Stimulated activated CD8-positive, alpha-beta memory T cell treated with anti-CD3 and anti-CD28 coated beads, Interleukin-4, amount 100 ng/mL, for 48 hours (primary cell): Measurements from ENCODE around the gene RIN1.
"Not testable (repeated sequence)": the region's sequence is repeated elsewhere in the genome, so short reads cannot be mapped to it uniquely, and the experiment has no call there.

Experiments used
- DNase-seq: peaks from one replicate; pipeline ENCODE4 v3.0.0-alpha.2; 2020

RIN1 gene, protein sequence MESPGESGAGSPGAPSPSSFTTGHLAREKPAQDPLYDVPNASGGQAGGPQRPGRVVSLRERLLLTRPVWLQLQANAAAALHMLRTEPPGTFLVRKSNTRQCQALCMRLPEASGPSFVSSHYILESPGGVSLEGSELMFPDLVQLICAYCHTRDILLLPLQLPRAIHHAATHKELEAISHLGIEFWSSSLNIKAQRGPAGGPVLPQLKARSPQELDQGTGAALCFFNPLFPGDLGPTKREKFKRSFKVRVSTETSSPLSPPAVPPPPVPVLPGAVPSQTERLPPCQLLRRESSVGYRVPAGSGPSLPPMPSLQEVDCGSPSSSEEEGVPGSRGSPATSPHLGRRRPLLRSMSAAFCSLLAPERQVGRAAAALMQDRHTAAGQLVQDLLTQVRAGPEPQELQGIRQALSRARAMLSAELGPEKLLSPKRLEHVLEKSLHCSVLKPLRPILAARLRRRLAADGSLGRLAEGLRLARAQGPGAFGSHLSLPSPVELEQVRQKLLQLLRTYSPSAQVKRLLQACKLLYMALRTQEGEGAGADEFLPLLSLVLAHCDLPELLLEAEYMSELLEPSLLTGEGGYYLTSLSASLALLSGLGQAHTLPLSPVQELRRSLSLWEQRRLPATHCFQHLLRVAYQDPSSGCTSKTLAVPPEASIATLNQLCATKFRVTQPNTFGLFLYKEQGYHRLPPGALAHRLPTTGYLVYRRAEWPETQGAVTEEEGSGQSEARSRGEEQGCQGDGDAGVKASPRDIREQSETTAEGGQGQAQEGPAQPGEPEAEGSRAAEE

DNA sequence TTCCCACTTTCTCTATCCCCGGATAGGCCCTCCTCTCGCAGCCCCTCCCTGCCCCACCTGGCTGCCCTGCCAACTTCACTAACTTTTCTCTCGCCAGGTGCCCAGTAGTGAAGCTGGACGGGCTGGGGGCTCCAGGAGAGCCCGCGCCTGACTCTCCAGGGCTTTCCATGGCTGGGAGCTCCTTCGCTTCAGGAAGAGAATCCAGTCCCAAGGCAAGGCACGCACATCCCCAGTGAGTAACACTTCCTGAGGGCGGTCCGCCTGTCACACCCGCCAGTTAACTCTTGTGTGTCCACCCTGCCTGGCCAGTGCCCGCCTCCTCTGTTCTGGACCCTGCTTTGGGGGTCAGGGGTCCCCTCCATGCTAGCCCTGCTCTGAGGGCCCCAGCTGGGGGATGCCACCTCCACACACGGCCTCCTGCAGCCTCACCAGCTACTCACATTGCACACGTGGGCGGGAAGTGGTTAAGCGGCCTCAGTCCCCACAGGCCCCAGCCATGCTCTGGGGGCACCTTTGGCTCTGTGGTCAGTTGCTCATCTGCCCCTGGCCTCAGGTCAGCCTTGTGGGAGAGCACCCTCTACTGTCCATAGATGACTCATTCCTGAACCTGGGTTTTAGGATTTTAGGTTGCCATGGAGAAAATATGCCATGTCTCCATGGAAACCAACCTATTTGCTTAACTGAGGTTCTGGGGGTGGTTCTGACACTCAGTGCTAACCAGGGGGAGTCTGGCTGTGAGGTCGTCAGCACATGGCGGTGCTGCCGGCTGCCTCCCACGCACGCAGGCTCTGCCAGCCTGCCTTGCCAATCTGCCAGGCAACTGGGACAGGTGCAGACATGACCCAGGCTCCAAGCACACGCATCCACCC is at the start of gene RIN1:
Gene RIN1 (minus strand): TSS at position 201 of the 869 bp plus-strand sequence. CDS start 32 bp downstream, at position 169.
- DNase-seq: peak; percentile 83

DNA sequence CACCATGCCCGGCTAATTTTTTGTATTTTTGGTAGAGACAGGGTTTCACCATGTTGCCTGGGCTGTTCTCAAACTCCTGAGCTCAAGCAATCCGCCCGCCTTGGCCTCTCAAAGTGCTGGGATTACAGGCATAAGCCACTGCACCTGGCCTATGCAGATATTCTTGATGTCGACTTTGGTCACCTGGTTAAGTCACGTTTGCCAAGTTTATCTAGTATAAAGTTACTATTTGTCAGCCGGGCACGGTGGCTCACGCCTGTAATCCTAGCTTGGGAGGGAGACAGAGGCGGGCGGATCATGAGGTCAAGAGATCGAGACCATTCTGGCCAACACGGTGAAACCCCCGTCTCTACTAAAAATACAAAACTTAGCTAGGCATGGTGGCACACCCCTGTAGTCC is 48.1 kb upstream of the RIN1 start:
- DNase-seq: not testable (repeated sequence)

DNA sequence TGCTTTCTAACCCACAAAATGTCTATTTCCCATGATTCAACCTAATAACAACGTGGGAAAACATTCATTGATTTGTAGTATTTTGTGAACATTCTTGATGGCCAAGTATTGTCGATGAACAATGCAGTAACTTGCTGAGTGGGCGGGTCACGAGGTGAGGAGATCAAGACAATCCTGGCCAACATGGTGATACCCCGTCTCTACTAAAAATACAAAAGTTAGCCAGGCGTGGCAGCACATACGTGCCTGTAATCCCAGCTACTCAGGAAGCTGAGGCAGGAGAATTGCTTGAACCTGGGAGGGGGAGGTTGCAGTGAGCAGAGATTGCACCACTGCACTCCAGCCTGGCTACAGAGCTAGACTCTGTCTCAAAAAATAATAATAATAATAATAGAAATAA is 44.0 kb upstream of the RIN1 start:
- DNase-seq: not testable (repeated sequence)

DNA sequence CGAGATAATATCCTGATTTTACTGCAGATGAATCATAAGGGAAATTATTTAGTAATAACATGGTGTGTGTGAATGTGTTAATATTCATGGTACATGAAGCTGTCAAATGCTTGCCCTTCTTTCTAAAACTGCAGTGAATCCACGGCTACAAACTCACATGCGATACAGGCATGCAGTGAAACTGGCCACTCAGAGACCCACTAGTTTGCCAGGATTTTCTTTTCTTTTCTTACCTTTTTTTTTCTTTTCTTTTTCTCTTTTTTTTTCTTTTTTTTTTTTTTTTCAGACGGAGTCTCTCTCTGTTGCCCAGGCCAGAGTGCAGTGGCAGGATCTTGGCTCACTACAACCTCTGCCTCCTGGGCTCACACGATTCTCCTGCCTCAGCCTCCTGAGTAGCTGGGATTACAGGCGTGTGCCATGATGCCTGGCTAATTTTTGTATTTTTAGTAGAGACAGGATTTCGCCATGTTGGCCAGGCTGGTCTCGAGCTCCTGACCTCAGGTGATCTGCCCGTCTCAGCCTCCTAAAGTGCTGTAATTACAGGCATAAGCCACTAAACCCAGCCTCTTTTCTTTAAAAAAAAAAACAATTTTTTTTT is 37.6 kb upstream of the RIN1 start:
- not testable (repeated sequence) for DNase-seq

DNA sequence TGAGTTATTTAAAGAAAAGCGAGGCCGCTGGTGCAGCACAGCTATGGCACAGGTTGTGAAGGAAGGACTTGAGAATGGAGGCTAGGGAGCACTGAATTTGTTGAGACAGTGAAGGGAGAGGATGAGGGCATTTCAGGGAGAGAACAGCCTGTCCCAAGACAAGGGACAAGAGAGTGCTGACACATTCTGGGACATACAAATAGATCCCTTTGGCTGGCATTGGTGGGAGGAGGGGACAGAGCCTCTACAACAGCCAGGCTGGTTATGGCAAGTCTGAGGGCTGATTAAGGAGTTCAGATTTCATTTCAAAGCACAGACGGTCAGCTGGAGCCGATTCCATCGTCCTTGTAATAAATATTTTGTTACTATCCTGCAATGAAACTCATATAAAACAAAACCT is 37.0 kb upstream of the RIN1 start:
- DNase-seq: no peak

DNA sequence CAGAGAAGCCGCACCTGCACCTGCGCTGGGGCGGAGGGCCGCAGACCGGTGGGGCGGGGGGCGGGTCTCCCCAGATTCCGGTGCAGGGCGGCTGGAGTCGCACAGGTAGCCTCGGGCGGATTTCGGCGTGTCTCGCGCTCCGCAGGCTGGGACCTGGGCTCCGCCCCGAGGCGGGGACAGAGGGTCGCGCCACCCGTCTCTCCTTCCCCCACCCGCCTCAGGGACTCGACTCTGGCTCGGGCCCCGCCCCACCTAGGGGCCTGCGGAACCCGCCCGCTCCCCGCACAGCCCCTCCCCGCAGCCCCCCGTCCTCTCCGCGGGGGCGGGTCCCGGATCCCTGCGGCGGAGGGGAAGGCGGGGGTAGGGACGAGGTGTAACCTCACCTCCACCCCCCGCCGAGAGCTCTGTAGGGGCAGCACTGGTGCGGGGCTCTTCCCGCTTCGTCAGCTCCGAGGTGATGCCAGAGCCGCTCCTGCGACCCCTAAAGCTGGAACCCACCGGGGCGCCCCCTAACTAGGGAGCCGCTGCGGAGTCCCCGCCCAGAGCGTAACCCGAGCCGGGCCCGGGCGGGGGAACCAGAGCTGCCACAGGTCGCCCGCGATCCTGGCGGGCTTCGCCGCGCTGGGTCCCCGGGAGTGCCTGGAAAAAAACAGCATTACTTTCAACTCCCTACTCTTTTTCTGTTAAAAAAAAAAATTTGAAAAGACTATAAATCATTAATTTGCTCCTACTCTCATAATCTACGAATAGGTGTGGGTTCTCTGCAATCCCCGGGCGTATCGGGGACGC is 35.6 kb upstream of the RIN1 start, which contains the start of gene SLC29A2:
Gene SLC29A2 (minus strand): TSS at position 134 of the 789 bp plus-strand sequence. CDS start 169 bp downstream, outside the sequence.
- peak; percentile 86 for DNase-seq

DNA sequence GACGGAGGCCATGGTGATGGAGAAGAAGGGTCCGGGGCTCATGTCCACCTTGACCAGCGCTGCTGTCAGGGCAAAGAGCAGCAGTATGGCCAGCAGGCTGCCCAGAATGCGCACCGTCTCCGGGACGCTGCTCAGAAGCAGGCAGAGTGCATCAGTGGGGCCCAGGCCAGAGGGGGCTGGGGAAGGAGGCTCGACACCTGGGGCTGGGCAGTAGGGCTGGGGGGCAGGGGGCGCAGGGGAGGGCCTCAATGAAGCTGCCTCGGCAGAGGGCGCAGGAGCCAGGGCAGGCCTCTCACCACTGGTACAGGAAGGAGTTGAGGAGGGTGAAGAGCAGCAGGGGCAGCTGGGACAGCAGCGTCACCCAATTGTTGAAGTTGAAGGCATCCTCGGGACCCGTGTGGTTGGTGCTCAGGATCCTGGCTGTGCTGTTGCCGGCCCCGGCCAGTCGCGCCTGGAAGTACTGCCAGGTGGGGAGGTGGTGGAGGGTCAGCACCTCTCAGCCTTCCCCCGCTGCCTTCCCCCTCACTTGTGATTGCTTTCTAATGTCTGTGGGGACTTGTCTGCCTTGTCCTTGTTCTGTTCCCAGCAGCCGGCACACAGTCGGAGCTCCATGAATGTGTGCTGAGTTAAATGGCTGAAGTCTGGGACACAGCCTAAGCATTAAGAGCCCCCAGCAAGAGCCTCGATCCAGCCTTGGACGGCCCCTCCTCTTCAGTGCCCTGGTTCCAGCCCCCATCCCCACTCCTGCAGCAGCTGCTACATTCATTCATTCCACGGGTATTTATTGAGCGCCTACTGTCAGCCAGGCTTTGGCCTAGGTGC is 33.0 kb upstream of the RIN1 start:
- no peak for DNase-seq

DNA sequence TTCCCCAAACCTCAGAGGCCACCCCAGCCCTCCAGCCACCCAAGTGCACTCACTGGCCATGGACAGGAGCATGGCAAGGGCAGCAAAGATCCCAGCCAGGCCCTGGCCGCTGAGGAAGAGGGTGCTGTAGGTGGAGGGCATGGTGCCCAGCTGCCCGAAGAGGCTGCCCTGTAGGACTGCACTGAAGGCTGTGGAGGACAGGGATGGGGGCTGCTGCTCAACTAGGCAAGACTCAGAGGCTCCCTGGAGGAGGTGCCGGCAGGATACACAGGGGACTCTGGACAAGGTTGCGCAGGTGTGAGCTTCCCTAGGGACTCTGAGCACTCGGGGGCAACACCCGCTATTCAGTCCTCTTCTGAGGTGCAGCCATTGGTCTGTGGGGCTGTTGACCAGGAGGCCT is 32.2 kb upstream of the RIN1 start:
- no peak for DNase-seq

DNA sequence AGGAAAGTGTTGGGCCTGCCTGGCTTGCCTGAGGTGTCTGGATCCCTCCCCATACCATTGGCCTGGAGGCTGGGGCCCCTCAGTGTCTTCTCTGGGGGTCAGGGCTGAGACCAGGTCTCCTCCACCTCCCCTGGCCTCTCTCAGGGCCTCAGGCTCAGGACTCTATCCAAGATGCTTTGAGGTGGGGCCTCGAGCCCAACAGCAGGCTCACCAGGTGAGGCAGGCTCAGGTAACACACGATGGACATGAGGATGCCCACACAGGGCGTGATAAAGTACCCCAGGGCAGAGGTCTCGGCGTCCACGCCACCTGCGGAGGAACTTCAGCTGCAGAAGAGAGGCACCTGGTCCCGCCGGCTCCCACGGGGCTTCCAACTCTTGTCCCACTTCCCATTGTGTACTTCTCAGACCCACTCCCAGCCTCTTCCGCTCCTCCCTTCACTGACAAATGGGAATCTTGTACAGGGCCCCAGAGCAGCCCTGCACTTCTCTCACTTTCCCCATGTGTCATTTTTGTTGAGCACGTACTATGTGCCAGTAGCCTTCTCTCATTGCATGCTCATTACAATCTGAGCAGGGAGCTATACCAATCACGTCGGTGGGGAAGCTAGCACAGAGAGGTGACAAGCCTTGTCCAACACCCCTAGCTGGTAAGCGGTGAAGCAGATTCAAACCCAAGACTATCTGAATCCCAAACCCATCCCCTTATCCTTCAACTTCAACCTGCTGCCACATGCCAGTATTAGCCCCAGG is 31.5 kb upstream of the RIN1 start:
- DNase-seq: no peak

DNA sequence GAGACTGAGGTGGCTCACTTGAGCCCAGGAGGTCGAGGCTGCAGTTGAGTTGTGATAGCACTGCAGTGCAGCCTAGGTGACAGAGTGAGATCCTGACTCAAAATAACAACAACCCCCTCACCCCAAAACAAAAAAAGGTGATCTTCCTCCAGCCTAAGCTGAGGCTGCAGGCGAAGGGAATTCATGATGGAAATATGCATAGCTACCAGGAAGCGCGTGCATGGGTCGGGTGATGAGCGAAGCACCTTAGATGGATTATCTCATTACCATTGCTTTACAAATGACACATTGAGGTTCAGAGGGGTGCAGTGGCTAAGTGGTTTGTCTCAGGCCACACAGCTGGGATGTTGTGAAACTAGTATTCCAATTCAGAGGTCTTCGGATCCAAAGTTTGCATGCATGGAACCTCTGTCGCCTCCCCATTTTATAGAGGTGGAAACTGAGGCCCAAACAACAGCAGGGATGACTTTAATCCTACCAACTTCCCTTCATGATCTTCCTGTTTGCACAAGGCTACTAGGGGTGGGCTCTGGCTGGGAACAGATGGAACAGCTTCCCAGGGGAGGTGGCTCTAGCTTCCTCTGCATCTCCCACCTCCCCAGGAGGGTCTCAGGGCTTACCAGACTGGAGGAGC is 30.7 kb upstream of the RIN1 start:
- DNase-seq: no peak

DNA sequence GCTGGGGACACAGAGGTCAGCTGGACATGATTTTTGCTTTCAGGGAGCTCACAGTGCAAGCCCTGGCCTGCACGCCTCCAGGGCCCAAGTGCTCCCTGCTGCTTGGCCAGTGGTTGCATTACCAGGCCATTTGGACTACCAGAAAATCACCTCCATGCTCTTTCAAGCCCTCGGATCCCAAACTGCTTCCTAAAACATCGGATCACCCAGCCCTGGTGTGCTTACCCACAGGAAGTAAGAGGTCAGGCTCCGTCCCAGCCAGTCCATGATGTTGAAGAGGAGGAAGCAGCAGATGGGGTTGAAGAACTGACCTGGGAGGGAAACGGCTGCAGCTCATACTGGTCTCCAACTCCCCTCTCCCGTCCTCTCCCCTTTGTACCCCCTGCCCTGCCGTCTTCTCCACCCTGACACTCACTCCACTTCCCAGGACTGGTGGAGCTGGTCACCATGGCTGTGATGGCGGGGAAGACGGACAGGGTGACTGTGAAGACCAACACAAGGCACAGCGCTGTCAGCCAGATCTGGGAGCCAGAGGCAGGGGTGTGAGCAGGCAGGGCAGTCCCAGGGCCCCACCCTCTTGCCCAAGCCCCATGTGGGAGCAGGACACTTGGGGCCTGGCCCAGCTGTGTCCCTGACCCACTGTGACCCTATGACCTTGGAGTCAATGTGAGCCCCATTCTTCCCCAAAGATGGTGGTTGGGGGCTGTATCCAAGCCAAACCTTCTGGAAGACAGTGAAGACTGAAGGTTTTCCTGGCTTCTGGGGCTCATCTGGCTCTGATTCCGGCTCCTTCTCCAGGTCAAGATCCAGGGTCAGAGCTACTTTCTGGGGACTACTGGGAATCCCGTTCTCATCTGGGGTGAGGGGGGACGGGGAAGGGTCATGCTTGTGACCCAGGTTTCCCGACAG is 29.7 kb upstream of the RIN1 start:
- no peak for DNase-seq

DNA sequence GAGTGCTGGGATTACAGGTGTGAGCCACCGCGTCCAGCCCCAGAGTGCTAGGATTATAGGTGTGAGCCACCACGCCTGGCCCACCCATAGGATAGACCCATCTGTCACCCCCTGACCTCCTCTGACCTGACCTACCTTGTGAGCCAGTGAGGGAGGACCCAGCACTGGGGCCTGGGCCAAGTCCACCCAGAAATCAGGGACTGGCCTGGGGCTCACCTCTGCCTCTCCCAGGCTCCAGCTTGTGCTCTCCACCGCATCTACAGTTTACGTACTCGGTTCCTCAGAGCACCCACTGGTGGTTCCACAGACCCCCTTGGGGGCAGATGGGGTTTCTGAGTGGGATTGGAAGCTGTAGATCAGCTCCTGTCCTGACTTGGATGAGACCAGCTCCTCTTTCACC is 28.9 kb upstream of the RIN1 start:
- no peak for DNase-seq

DNA sequence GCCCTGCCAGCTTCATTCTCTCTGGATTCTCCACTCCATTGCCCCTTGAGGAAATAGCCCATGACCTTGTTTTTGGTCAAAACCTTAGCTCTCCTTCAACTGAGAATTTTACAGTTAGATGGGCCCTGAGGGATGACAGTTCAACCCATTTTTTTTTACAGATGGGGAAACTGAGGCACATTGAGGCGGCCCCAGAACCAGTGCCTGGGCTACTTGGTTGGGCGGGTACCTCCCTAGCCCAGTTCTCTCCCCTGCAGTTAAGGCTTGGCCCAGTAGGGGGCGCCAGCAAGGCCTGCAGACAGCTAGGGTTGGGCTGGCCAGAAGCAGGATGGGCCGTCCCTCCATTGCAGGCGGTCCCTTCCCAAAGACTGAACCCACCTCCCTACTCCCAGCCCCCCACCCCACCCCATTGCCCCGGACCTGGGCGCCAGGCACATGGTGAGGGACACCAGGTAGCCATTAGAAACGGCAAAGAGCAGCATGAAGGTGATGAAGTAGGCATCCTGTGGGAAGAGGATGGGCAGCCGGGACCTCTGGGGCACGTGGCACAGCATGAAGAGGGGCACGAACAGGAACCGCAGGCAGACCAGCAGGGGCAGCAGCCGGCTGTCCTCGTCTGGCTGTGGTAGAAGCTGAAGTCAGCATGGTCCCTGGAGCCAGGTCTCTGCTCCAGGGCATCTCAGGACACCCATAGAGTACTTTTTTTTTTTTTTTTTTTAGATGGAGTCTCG is 27.7 kb upstream of the RIN1 start:
- peak; percentile 95 for DNase-seq

DNA sequence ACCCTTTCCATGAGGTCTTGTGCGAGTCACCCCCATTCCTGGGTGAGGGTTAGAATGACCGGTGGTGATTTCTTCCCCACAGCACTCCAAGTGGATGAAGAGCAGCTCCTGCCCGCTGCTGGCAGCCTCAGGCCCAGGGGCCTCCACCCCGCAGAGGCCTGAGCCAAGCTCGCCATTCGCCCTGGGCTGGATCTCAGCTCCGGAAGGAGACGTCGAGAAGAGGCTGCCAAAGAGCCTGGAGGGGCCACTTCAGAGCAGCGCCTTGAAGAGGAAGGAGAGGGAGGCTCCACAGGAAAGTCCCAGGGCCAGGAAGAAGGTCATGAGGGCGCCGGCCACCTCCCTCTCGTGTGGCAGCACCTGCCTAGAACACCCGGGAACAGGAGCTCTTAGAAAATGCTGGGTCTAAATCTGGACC is 27.0 kb upstream of the RIN1 start:
- DNase-seq: no peak

DNA sequence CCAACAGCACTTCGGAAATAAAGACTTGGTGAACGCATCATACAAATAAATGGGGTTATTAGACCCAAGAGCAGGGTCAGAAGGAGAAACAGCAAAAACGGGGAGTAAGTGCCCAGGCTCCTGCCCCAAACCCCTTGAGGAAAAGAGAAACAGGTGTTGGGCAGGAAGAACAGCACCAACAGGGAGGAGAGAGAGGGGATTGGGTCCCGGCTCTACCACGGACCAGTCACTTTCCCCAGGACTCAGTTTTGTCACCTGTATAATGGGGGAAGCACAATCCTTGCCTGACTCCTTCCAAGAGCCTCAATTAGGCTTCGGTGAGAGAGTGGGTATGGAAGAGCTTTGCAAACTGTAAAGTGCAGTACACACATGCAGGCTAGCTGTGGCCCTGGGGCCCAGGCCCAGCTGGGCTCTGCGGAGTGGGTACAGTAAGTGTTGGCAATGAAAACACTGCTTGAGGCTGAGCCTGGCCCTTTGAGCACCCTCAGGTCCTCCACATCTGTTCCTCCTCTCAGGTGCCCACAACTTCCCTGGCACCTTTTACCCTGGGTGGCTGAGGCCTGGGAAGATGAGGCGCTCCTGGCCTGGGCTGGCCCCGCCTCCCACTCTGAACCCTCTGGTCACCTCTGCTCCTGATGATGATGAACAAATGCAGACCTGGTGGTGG is 26.4 kb upstream of the RIN1 start:
- DNase-seq: no peak

DNA sequence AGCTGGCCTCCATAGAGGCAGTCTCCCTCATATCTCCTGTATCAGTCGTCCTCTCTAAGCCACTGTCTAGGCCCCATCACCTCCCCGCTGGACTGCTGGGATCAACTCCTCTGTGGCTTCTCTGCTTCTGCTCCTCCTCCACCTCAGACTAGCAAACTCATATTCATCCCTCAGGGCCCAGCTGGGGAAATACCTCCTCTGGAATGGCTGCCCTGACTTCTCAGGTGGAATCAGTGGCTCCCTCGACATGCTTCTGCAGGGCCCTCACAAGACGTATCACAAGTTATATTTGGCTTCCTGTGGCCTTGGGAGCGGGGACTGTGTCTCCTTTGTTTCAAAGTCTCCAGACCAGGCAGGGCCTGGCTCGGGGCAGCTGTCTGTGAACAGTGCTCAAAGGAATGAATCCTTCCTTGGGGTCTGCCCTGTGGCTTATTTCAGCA is 25.3 kb upstream of the RIN1 start:
- no peak for DNase-seq
